Activated T-helper 17 cell treated with anti-CD3 and anti-CD28 coated beads, Interleukin-2, amount 50 U/mL, for 72 hours (primary cell): Measurements from ENCODE around the gene RND2. TPM values are rescaled to one million over a fixed set of nuclear protein-coding genes. Genes with fewer than 3 reads are reported as not detected.
"Not testable (repeated sequence)": the region's sequence is repeated elsewhere in the genome, so short reads cannot be mapped to it uniquely, and the experiment has no call there.

Source experiments
- ATAC-seq: fragments of 150-1000 bp; cut with Tn5 transposase; replicated peaks from 2 replicates; pipeline ENCODE4 v1.10.0; 2021; ENCODE audit warnings: mild to moderate bottlenecking, moderate library complexity
- H3K27ac Mint-ChIP-seq: one replicate; pipeline ENCODE4 v1.8.0; 2022; ENCODE audit warnings: mixed read lengths
- H3K27me3 Mint-ChIP-seq: one replicate; pipeline ENCODE4 v1.8.0; 2022; ENCODE audit warnings: mixed read lengths
- H3K36me3 Mint-ChIP-seq: one replicate; pipeline ENCODE4 v1.8.0; 2022; ENCODE audit warnings: low read depth, mild to moderate bottlenecking, mixed read lengths
- H3K4me1 Mint-ChIP-seq: one replicate; pipeline ENCODE4 v1.8.0; 2022; ENCODE audit warnings: mixed read lengths
- H3K4me3 Mint-ChIP-seq: one replicate; pipeline ENCODE4 v1.8.0; 2022; ENCODE audit warnings: mild to moderate bottlenecking, mixed read lengths
- H3K9me3 Mint-ChIP-seq: one replicate; pipeline ENCODE4 v1.8.0; 2022; ENCODE audit warnings: mixed read lengths
- total RNA-seq, 2 donors: library from RNA; stranded (reverse); gene quantifications; one replicate each; pipeline ENCODE4 v1.2.3, GENCODE V29; 2022

RND2 gene
- total RNA-seq, 2 donors from 2014 or later, result not detected

GRCh38 chr17:43028221-43028861, 3.3 kb downstream of the RND2 start:
- H3K9me3 Mint-ChIP-seq, result no peaks in the 10 kb centered on the region
- peaks cover 6% of the 10 kb centered on the region for H3K4me1 Mint-ChIP-seq
- no peak overlapping the region for H3K27ac Mint-ChIP-seq
- no peak overlapping the region for H3K4me3 Mint-ChIP-seq
- H3K36me3 Mint-ChIP-seq, result no peaks in the 10 kb centered on the region
- H3K27me3 Mint-ChIP-seq, result no peaks in the 10 kb centered on the region
- no peak for ATAC-seq

GRCh38 chr17:43030137-43030767, 5.2 kb downstream of the RND2 start:
- H3K36me3 Mint-ChIP-seq, result no peaks in the 10 kb centered on the region
- no peak overlapping the region for H3K4me3 Mint-ChIP-seq
- H3K27ac Mint-ChIP-seq, result peak overlapping the region; percentile 2
- no peaks in the 10 kb centered on the region for H3K27me3 Mint-ChIP-seq
- H3K4me1 Mint-ChIP-seq, result no peaks in the 10 kb centered on the region
- no peaks in the 10 kb centered on the region for H3K9me3 Mint-ChIP-seq
- no peak for ATAC-seq

- no peak overlapping the region for H3K27ac Mint-ChIP-seq
- ATAC-seq, result no peak
- no peaks in the 10 kb centered on the region for H3K36me3 Mint-ChIP-seq
- H3K4me1 Mint-ChIP-seq, result no peaks in the 10 kb centered on the region
- no peak overlapping the region for H3K4me3 Mint-ChIP-seq
- no peaks in the 10 kb centered on the region for H3K9me3 Mint-ChIP-seq
- H3K27me3 Mint-ChIP-seq, result no peaks in the 10 kb centered on the region
Observed at GRCh38 chr17:43031666-43032065, 6.6 kb downstream of the RND2 start.

GRCh38 chr17:43033948-43034881, 9.2 kb downstream of the RND2 start:
- no peak for ATAC-seq

GRCh38 chr17:43034894-43035293, 9.9 kb downstream of the RND2 start:
- ATAC-seq, result no peak
- Mint-ChIP-seq H3K9me3 (no peaks in the 10 kb centered on the region), H3K4me1 (no peaks in the 10 kb centered on the region), H3K27ac (peak overlapping the region; percentile 40), H3K27me3 (no peaks in the 10 kb centered on the region), H3K4me3 (no peak overlapping the region), H3K36me3 (no peaks in the 10 kb centered on the region)

More at GRCh38 chr17:43033948-43034881, 9.2 kb downstream of the RND2 start:
- H3K4me3 Mint-ChIP-seq, result no peak overlapping the region
- H3K9me3 Mint-ChIP-seq, result no peaks in the 10 kb centered on the region
- H3K36me3 Mint-ChIP-seq, result no peaks in the 10 kb centered on the region
- H3K27ac Mint-ChIP-seq, result no peak overlapping the region
- no peaks in the 10 kb centered on the region for H3K27me3 Mint-ChIP-seq
- H3K4me1 Mint-ChIP-seq, result no peaks in the 10 kb centered on the region

GRCh38 chr17:43039646-43040045, 14.6 kb downstream of the RND2 start:
- Mint-ChIP-seq H3K4me3 (no peak overlapping the region), H3K27me3 (no peaks in the 10 kb centered on the region)

GRCh38 chr17:43040655-43041054, 15.6 kb downstream of the RND2 start:
- ATAC-seq, result no peak
- H3K4me3 Mint-ChIP-seq, result no peak overlapping the region
- peaks cover 9% of the 10 kb centered on the region for H3K36me3 Mint-ChIP-seq
- H3K27ac Mint-ChIP-seq, result no peak overlapping the region
- no peaks in the 10 kb centered on the region for H3K9me3 Mint-ChIP-seq
- no peaks in the 10 kb centered on the region for H3K4me1 Mint-ChIP-seq
- no peaks in the 10 kb centered on the region for H3K27me3 Mint-ChIP-seq

More at GRCh38 chr17:43039646-43040045, 14.6 kb downstream of the RND2 start:
- no peaks in the 10 kb centered on the region for H3K4me1 Mint-ChIP-seq
- no peaks in the 10 kb centered on the region for H3K9me3 Mint-ChIP-seq
- no peak for ATAC-seq
- H3K36me3 Mint-ChIP-seq, result no peaks in the 10 kb centered on the region
- peak overlapping the region; percentile 12 for H3K27ac Mint-ChIP-seq

GRCh38 chr17:43042025-43042628, 17.1 kb downstream of the RND2 start:
- Mint-ChIP-seq H3K4me3 (no peak overlapping the region), H3K9me3 (no peaks in the 10 kb centered on the region), H3K27me3 (no peaks in the 10 kb centered on the region), H3K36me3 (peaks cover 16% of the 10 kb centered on the region), H3K4me1 (no peaks in the 10 kb centered on the region), H3K27ac (peak overlapping the region; percentile 1)
- no peak for ATAC-seq

- Mint-ChIP-seq H3K4me3 (no peak overlapping the region), H3K9me3 (no peaks in the 10 kb centered on the region), H3K36me3 (peaks cover 28% of the 10 kb centered on the region), H3K4me1 (no peaks in the 10 kb centered on the region), H3K27me3 (no peaks in the 10 kb centered on the region), H3K27ac (no peak overlapping the region)
- ATAC-seq, result no peak
Observed at GRCh38 chr17:43043307-43043706, 18.3 kb downstream of the RND2 start.

- Mint-ChIP-seq H3K9me3 (no peaks in the 10 kb centered on the region), H3K4me1 (no peaks in the 10 kb centered on the region), H3K4me3 (no peak overlapping the region), H3K27ac (no peak overlapping the region), H3K27me3 (no peaks in the 10 kb centered on the region), H3K36me3 (peaks cover 35% of the 10 kb centered on the region)
- no peak for ATAC-seq
Observed at GRCh38 chr17:43044024-43044423, 19.0 kb downstream of the RND2 start.

GRCh38 chr17:43051969-43052368, 26.9 kb downstream of the RND2 start:
- H3K4me1 Mint-ChIP-seq, result no peaks in the 10 kb centered on the region
- ATAC-seq, result no peak
- no peak overlapping the region for H3K4me3 Mint-ChIP-seq
- H3K36me3 Mint-ChIP-seq, result peaks cover 98% of the 10 kb centered on the region
- no peak overlapping the region for H3K27ac Mint-ChIP-seq
- no peaks in the 10 kb centered on the region for H3K27me3 Mint-ChIP-seq
- no peaks in the 10 kb centered on the region for H3K9me3 Mint-ChIP-seq

GRCh38 chr17:43053008-43053407, 28.0 kb downstream of the RND2 start:
- H3K27ac Mint-ChIP-seq, H3K27me3 Mint-ChIP-seq, H3K4me3 Mint-ChIP-seq, H3K4me1 Mint-ChIP-seq, ATAC-seq, H3K9me3 Mint-ChIP-seq: not testable (repeated sequence)
- peaks cover 91% of the 10 kb centered on the region for H3K36me3 Mint-ChIP-seq

- Mint-ChIP-seq H3K27ac (no peak overlapping the region), H3K9me3 (no peaks in the 10 kb centered on the region), H3K4me1 (no peaks in the 10 kb centered on the region), H3K4me3 (no peak overlapping the region), H3K36me3 (peaks cover 68% of the 10 kb centered on the region), H3K27me3 (no peaks in the 10 kb centered on the region)
- no peak for ATAC-seq
Observed at GRCh38 chr17:43056051-43056450, 31.0 kb downstream of the RND2 start.

- no peaks in the 10 kb centered on the region for H3K4me1 Mint-ChIP-seq
- no peak overlapping the region for H3K27ac Mint-ChIP-seq
- H3K36me3 Mint-ChIP-seq, result peaks cover 46% of the 10 kb centered on the region
- no peaks in the 10 kb centered on the region for H3K9me3 Mint-ChIP-seq
- H3K27me3 Mint-ChIP-seq, result no peaks in the 10 kb centered on the region
- no peak overlapping the region for H3K4me3 Mint-ChIP-seq
- no peak for ATAC-seq
Observed at GRCh38 chr17:43062984-43063638, 38.1 kb downstream of the RND2 start.
